DOHH2 (cell line): ENCODE results near the gene NDRG3.

Experiments
- H3F3A ChIP-seq: fragments of 200-600 bp; sonication (generic), shearing (Covaris generic); 2 replicates; pipeline ENCODE4 v1.6.0; 2016; ENCODE audit warnings: antibody characterized with exemption, mild to moderate bottlenecking; ENCODE audit not compliant: control insufficient read depth, insufficient read depth
- H3K27ac ChIP-seq: fragments of 200-600 bp; sonication (generic); 2 replicates; pipeline ENCODE4 v1.5.1; 2014; ENCODE audit warnings: low read depth, mild to moderate bottlenecking, low read length, moderate library complexity
- H3K27me3 ChIP-seq: fragments of 200-600 bp; sonication (generic); 2 replicates; pipeline ENCODE4 v1.6.1; 2014; ENCODE audit warnings: mild to moderate bottlenecking, low read length, mixed read lengths; ENCODE audit not compliant: control insufficient read depth
- H3K36me3 ChIP-seq: fragments of 200-600 bp; sonication (generic); 2 replicates; pipeline ENCODE4 v1.6.1; 2014; ENCODE audit warnings: mild to moderate bottlenecking, low read length, moderate library complexity, mixed read lengths; ENCODE audit not compliant: control insufficient read depth
- H3K4me1 ChIP-seq: fragments of 200-600 bp; sonication (generic); 2 replicates; pipeline ENCODE4 v1.6.1; 2014; ENCODE audit warnings: mild to moderate bottlenecking, low read length, mixed read lengths; ENCODE audit not compliant: control insufficient read depth
- H3K4me2 ChIP-seq: fragments of 200-600 bp; sonication (generic); 2 replicates; pipeline ENCODE4 v1.6.0; 2014; ENCODE audit warnings: mild to moderate bottlenecking, low read length, moderate library complexity
- H3K4me3 ChIP-seq: fragments of 200-600 bp; sonication (generic); 2 replicates; pipeline ENCODE4 v1.5.1; 2014; ENCODE audit warnings: mild to moderate bottlenecking, low read length, mixed read lengths
- H3K79me2 ChIP-seq: fragments of 200-600 bp; sonication (generic); 2 replicates; pipeline ENCODE4 v1.6.1; 2014; ENCODE audit warnings: mild to moderate bottlenecking, low read length, mixed read lengths; ENCODE audit not compliant: control insufficient read depth
- H3K9me2 ChIP-seq: fragments of 200-600 bp; sonication (generic); replicated peaks from 2 replicates; pipeline ENCODE4 v1.6.1; 2014; ENCODE audit warnings: mild to moderate bottlenecking, low read length, mixed read lengths; ENCODE audit not compliant: control insufficient read depth
- H3K9me3 ChIP-seq: fragments of 200-600 bp; sonication (generic); 2 replicates; pipeline ENCODE4 v1.6.1; 2014; ENCODE audit warnings: antibody characterized with exemption, low read length, mixed read lengths; ENCODE audit not compliant: control insufficient read depth, insufficient read depth
- H4K20me1 ChIP-seq: fragments of 200-600 bp; sonication (generic); 2 replicates; pipeline ENCODE4 v1.6.0; 2014; ENCODE audit warnings: low read depth, mild to moderate bottlenecking, antibody characterized with exemption, low read length, moderate library complexity; ENCODE audit not compliant: control insufficient read depth, insufficient read depth
- EZH2phosphoT487 ChIP-seq: fragments of 200-600 bp; sonication (generic); IDR thresholded peaks from 2 replicates; pipeline ENCODE4 v1.6.1; 2017; ENCODE audit warnings: borderline replicate concordance, mild to moderate bottlenecking, antibody characterized with exemption, low read length, moderate library complexity, mixed read lengths
- TF ChIP-seq, protein P1 (sequence below): fragments of 200-600 bp; sonication (generic); IDR thresholded peaks from one replicate; pipeline ENCODE4 v1.5.1; 2014; ENCODE audit warnings: antibody characterized with exemption, mild to moderate bottlenecking, low read depth, low read length; ENCODE audit not compliant: poor library complexity, severe bottlenecking

The NDRG3 gene

DNA sequence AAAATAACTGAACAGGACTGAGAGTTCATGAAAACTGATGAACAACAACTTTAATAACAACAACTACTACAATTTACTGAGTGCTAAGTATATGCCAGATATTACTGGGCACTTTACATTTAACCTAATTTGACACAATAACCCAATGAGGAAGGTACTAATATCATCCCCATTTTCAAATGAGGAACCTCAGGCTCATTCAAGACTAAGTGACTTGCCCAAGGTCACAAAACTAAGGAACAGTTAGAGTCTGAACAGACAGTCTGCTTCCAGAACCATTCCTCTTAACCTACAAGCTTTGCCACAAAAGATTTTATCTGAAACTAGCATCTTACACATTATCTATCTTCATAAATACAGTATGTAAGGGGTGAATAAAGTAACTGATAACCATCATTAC lies 10.6 kb upstream of the NDRG3 start:
- TF ChIP-seq, protein P1, sequence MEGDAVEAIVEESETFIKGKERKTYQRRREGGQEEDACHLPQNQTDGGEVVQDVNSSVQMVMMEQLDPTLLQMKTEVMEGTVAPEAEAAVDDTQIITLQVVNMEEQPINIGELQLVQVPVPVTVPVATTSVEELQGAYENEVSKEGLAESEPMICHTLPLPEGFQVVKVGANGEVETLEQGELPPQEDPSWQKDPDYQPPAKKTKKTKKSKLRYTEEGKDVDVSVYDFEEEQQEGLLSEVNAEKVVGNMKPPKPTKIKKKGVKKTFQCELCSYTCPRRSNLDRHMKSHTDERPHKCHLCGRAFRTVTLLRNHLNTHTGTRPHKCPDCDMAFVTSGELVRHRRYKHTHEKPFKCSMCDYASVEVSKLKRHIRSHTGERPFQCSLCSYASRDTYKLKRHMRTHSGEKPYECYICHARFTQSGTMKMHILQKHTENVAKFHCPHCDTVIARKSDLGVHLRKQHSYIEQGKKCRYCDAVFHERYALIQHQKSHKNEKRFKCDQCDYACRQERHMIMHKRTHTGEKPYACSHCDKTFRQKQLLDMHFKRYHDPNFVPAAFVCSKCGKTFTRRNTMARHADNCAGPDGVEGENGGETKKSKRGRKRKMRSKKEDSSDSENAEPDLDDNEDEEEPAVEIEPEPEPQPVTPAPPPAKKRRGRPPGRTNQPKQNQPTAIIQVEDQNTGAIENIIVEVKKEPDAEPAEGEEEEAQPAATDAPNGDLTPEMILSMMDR = no peak
- no peak for TF ChIP-seq EZH2phosphoT487
- Histone ChIP-seq H3K9me3 (no peaks in the 10 kb centered on the region), H4K20me1 (no peaks in the 10 kb centered on the region), H3K9me2 (no peaks in the 10 kb centered on the region), H3F3A (peaks cover 4% of the 10 kb centered on the region; the same call in 1 of the 2 replicates), H3K27me3 (no peaks in the 10 kb centered on the region), H3K36me3 (peaks cover 76% of the 10 kb centered on the region), H3K4me3 (no peak overlapping the region), H3K79me2 (0 out of 2 replicates have a peak, but pooled peaks cover 3% of the 10 kb centered on the region), H3K4me1 (peaks cover 29% of the 10 kb centered on the region), H3K4me2 (no peak overlapping the region), H3K27ac (no peak overlapping the region)

DNA sequence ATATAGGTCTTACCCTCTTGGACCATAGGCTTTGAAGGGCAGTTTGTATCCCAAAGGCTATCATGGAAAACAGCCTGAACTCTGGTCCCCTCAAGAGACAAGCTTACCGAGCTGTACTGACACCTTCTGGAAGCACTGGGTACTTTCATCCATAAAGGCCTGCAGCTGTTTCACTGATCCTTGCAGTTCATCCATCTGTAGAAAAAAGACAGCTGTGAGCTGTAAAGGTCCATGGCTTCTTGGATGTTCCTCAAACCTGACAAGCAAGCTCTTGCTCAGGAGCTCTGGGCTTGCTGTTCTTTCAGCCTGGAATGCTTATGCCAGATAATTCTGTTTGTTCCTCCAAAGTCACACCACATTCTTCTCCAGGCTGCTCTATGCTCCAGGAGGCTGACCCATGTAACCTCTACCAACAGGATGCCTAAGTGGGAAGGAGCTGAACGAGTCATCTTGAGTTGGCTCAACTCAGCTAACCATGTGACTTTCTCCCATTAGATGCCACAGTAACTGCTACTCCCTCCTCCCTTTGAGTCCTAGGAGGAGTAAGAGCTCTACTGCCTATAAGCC lies 8.8 kb upstream of the NDRG3 start:
- Histone ChIP-seq H3F3A (peaks cover 4% of the 10 kb centered on the region), H3K36me3 (peaks cover 71% of the 10 kb centered on the region), H3K4me2 (no peak overlapping the region), H3K4me1 (peaks cover 29% of the 10 kb centered on the region), H3K4me3 (no peak overlapping the region), H4K20me1 (no peaks in the 10 kb centered on the region), H3K27me3 (no peaks in the 10 kb centered on the region), H3K79me2 (0 out of 2 replicates have a peak, but pooled peaks cover 3% of the 10 kb centered on the region), H3K9me3 (no peaks in the 10 kb centered on the region), H3K27ac (no peak overlapping the region), H3K9me2 (no peaks in the 10 kb centered on the region)
- TF ChIP-seq EZH2phosphoT487 = no peak
- TF ChIP-seq, protein P1 = peak; percentile 74

DNA sequence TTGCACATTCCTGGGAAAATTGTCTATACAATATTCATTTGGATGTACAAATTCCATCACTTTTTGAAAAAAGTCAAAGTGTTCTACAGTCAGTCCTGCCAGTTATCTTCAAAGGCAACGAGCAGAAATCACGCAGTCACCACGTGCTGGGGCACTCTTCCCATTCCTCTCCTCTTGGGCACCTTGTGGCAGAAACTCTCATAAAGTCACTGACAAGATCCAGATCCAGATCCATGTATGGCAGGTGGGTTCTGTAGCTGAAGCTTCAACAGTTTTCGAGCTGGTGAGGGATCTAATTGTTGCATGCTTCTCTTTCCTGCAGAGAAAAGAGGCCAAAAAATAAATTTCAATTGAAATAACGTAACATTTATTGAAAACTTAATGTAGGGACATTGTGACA lies 6.7 kb upstream of the NDRG3 start:
- Histone ChIP-seq H3K36me3 (peaks cover 62% of the 10 kb centered on the region), H3K4me1 (peaks cover 16% of the 10 kb centered on the region)

More for the DNA sequence above, 6.7 kb upstream of the NDRG3 start:
- Histone ChIP-seq H3K4me2 (no peak overlapping the region), H3K27ac (no peak overlapping the region), H3K4me3 (no peak overlapping the region), H3K27me3 (no peaks in the 10 kb centered on the region), H4K20me1 (no peaks in the 10 kb centered on the region), H3K9me2 (no peaks in the 10 kb centered on the region), H3K79me2 (0 out of 2 replicates have a peak, but pooled peaks cover 3% of the 10 kb centered on the region), H3K9me3 (no peaks in the 10 kb centered on the region), H3F3A (peaks cover 15% of the 10 kb centered on the region)
- TF ChIP-seq, protein P1 = no peak
- no peak for TF ChIP-seq EZH2phosphoT487
